ENCODE measurements around the gene C9orf153. TPM values are rescaled to one million over a fixed set of nuclear protein-coding genes. Genes with fewer than 3 reads are reported as not detected.

Gene C9orf153
- polyA plus RNA-seq, 1 of the 3 experiments (the other 2 are of a cell fraction) = 0.03 TPM

GRCh38 chr9:86304236-86304730 lies 44.8 kb upstream of the C9orf153 start (continued):
- TF ChIP-seq REST (IDR thresholded peaks at IDR 0.05; ENCODE audit: low read depth, low read length) = no peak
- TF ChIP-seq TCF12 (IDR thresholded peaks at IDR 0.05) = no peak
- no peak for TF ChIP-seq CHD2 (IDR thresholded peaks at IDR 0.05; ENCODE audit: low read length, partially characterized antibody)
- TF ChIP-seq RAD21 (IDR thresholded peaks at IDR 0.05; ENCODE audit: low read length) = no peak

DNA sequence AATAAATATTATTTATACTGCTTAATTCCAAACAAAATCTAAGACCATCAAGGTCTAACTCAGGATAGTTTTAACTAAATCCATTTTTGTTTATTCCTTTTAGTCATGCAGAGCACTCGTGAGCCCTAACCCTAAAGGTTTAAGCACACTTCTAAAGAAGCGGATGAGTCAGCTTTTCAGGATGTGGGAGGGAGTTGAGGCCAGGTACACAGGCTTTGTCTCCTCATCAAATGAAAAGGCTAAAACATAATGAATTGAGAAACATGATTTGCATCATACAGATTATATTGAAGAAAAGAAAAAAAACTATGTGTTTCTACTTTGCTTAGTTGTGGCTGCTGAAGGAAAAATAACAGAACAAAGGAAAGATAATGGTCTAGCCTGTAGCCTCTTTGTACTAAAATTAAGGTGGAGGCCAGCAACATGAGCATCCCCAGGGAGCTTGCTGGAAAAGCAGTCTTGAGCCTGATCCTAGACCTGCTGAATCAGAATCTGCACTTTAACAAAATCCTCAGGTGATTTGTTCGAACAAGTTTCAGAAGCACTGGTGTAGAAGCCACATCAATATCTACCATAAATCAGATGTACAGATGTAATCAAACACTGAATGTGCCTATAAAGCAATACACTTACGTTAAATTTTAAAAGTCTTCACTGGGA lies 44.0 kb upstream of the C9orf153 start:
- WGBS (ENCODE audit: low lambda C conversion rate) = 92% methylated on average over 4 of the region's 4 CpGs
- Histone ChIP-seq H3K4me1 (ENCODE audit: control insufficient read depth in 1 of 2, insufficient read depth in 2 of 2, low read depth in 1 of 2, low read length in 1 of 2) (no peaks in the 10 kb centered on the region; a peak in 1 of 4 replicates), H3K4me3 (ENCODE audit: low read depth in 2 of 2, low read length in 1 of 2) (no peak overlapping the region), H3K9me2 (no peaks in the 10 kb centered on the region), H3K9ac (no peak overlapping the region), H3K9me3 (no peaks in the 10 kb centered on the region), H3K27me3 (ENCODE audit: insufficient read depth) (no peaks in the 10 kb centered on the region), H3K4me2 (no peak overlapping the region), H3F3A (replicated peaks; ENCODE audit: insufficient read depth) (no peaks in the 10 kb centered on the region), H2AFZ (ENCODE audit: low read depth) (no peak overlapping the region), H3K36me3 (replicated peaks in 1 of 2; ENCODE audit: control insufficient read depth in 1 of 2, insufficient read depth in 2 of 2, low read length in 1 of 2) (peaks cover 85% of the 10 kb centered on the region in 2 experiments), H4K20me1 (ENCODE audit: insufficient read depth) (no peaks in the 10 kb centered on the region), H3K27ac (ENCODE audit: low read depth in 2 of 2, low read length in 1 of 2) (no peak overlapping the region), H3K79me2 (ENCODE audit: insufficient read depth) (no peaks in the 10 kb centered on the region)
- DNase-seq = no peak
- CTCF ChIA-PET = no interaction called here
- POLR2A ChIA-PET = no interaction called here
- TF ChIP-seq RXRA (IDR thresholded peaks at IDR 0.05; ENCODE audit: borderline replicate concordance, low read depth) = no peak
- no peak for TF ChIP-seq IRF3 (IDR thresholded peaks at IDR 0.05; ENCODE audit: low read depth, low read length)

DNA sequence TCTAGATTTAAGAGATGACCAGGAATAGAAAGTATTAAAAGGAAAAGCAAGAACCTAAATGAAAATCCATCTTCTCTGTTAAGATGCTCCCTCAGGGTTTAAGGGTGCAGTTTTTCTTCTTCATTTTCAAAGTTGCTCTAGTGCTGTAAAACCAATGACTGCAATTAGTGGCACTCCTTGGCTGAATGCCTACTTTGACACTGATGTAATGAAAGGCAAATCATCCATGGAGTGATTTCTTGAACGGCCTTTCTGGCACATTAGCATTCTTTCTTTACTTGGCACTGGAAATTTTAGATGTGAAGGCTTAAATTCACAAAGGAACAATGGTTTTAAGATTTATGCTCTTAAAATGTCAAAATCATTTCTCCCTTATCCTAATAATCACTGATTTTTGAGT lies 42.2 kb upstream of the C9orf153 start:
- no peaks in the 10 kb centered on the region for H4K20me1 ChIP-seq (ENCODE audit: insufficient read depth)
- no peak overlapping the region for H3K27ac ChIP-seq (ENCODE audit: low read depth in 2 of 2, low read length in 1 of 2)
- ChIA-PET POLR2A (no interaction called here), CTCF (interaction anchor here (0.7 kb wide), 1 partner anchor 327 kb away, joined by 3 read pairs; no protein-coding TSS in a partner anchor)
- no peak overlapping the region for H3K9ac ChIP-seq
- no peak for DNase-seq
- H3K4me2 ChIP-seq = no peak overlapping the region
- no peaks in the 10 kb centered on the region for H3F3A ChIP-seq (replicated peaks; ENCODE audit: insufficient read depth)
- WGBS (ENCODE audit: low lambda C conversion rate) = 78% methylated on average over 1 of the region's 1 CpG
- no peaks in the 10 kb centered on the region; a peak in 1 of 4 replicates for H3K4me1 ChIP-seq (ENCODE audit: control insufficient read depth in 1 of 2, insufficient read depth in 2 of 2, low read depth in 1 of 2, low read length in 1 of 2)
- H3K79me2 ChIP-seq (ENCODE audit: insufficient read depth) = no peaks in the 10 kb centered on the region
- peaks cover 89 to 91% of the 10 kb centered on the region in 2 experiments for H3K36me3 ChIP-seq (replicated peaks in 1 of 2; ENCODE audit: control insufficient read depth in 1 of 2, insufficient read depth in 2 of 2, low read length in 1 of 2)
- TF ChIP-seq YY1 (IDR thresholded peaks at IDR 0.05; ENCODE audit: low read depth) (no peak), TCF12 (IDR thresholded peaks at IDR 0.05) (no peak), CHD2 (IDR thresholded peaks at IDR 0.05; ENCODE audit: low read length, partially characterized antibody) (no peak), MXI1 (IDR thresholded peaks at IDR 0.05; ENCODE audit: low read depth, low read length) (no peak), RCOR1 (IDR thresholded peaks at IDR 0.05; ENCODE audit: low read length) (no peak), TAF1 (IDR thresholded peaks at IDR 0.05; ENCODE audit: borderline replicate concordance, low read depth, low read length) (no peak), SMC3 (IDR thresholded peaks at IDR 0.05; ENCODE audit: low read depth, low read length) (no peak), NFIC (IDR thresholded peaks at IDR 0.05; ENCODE audit: borderline replicate concordance) (no peak), POLR2AphosphoS5 (IDR thresholded peaks at IDR 0.05; ENCODE audit: low read depth, low read length) (no peak), MEF2A (IDR thresholded peaks at IDR 0.05; ENCODE audit: borderline replicate concordance, low read depth) (no peak), TEAD4 (IDR thresholded peaks at IDR 0.05; ENCODE audit: borderline replicate concordance, insufficient read depth) (no peak), RXRA (IDR thresholded peaks at IDR 0.05; ENCODE audit: borderline replicate concordance, low read depth) (no peak), EP300 (IDR thresholded peaks at IDR 0.05; ENCODE audit: borderline replicate concordance in 1 of 2, low read depth in 1 of 2, low read length in 1 of 2) (no peak), NRF1 (IDR thresholded peaks at IDR 0.05; ENCODE audit: low read depth, low read length) (no peak), IRF3 (IDR thresholded peaks at IDR 0.05; ENCODE audit: low read depth, low read length) (no peak), GABPA (IDR thresholded peaks at IDR 0.05; ENCODE audit: low read depth) (no peak)
- TF ChIP-seq, protein P1, sequence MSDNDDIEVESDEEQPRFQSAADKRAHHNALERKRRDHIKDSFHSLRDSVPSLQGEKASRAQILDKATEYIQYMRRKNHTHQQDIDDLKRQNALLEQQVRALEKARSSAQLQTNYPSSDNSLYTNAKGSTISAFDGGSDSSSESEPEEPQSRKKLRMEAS (IDR thresholded peaks at IDR 0.05; ENCODE audit: low read depth) = no peak
- no peaks in the 10 kb centered on the region for H3K9me3 ChIP-seq
- H3K4me3 ChIP-seq (ENCODE audit: low read depth in 2 of 2, low read length in 1 of 2) = no peak overlapping the region
- H2AFZ ChIP-seq (ENCODE audit: low read depth) = no peak overlapping the region
- no peaks in the 10 kb centered on the region for H3K27me3 ChIP-seq (ENCODE audit: insufficient read depth)
- H3K9me2 ChIP-seq = no peaks in the 10 kb centered on the region
